Endothelial cell of umbilical vein (primary cell): Measurements from ENCODE around the gene CIDEC. TPM values are rescaled to one million over a fixed set of nuclear protein-coding genes. Genes with fewer than 3 reads are reported as not detected.

Source experiments
- BruUV-seq: library from RNA; stranded (reverse); fragments of 400-500 nt; replicated peaks from 2 replicates; lab custom pipeline; 2021; lab: Mats Ljungman, UMichigan
- CTCF ChIA-PET: fragments of 300-600, 350-600 bp; sonication (Branson Sonifier 250); formaldehyde crosslinking; loops from one replicate; lab custom pipeline; 2021; ENCODE audit warnings: antibody characterized with exemption, inconsistent platforms; lab: Charles Lee
- POLR2A ChIA-PET: fragments of 300-600, 350-600 bp; sonication (Branson Sonifier 250); formaldehyde crosslinking; loops from one replicate; lab custom pipeline; 2021; ENCODE audit warnings: antibody characterized with exemption, inconsistent platforms; lab: Charles Lee
- DNase-seq: peaks from one replicate; pipeline ENCODE4 v3.0.0-alpha.2; 2011; ENCODE audit warnings: low read depth, low spot score
- FAIRE-seq: peaks from 2 replicates; lab custom pipeline; 2011; peaks lifted over from hg19 to GRCh38; lab: Jason Lieb, UNC
- H2AFZ ChIP-seq: 2 replicates; pipeline ENCODE4 v1.6.0; 2012; ENCODE audit warnings: low read depth, low read length, control low read depth, inconsistent platforms
- H3K27ac ChIP-seq: 2 replicates; pipeline ENCODE4 v1.5.1; 2011; ENCODE audit warnings: low read depth, mild to moderate bottlenecking, control low read depth, low read length, moderate library complexity; ENCODE audit not compliant: insufficient read depth
- H3K27me3 ChIP-seq, 2 experiments: 2 replicates each; pipeline versions ENCODE4 v1.6.0 to v1.6.1; 2011; ENCODE audit warnings: low read length in 2 of 2, mixed read lengths in 1 of 2; ENCODE audit not compliant: control insufficient read depth in 2 of 2, insufficient read depth in 2 of 2
- H3K36me3 ChIP-seq, 2 experiments: 2 replicates in 1 of 2; 3 replicates in 1 of 2; pipeline ENCODE4 v1.5.1; 2011; ENCODE audit warnings: low read length in 2 of 2, mild to moderate bottlenecking in 1 of 2, moderate library complexity in 1 of 2; ENCODE audit not compliant: control insufficient read depth in 2 of 2, insufficient read depth in 2 of 2; ENCODE audit errors: extremely low read depth in 1 of 2
- H3K4me1 ChIP-seq: 3 replicates; pipeline ENCODE4 v1.5.1; 2011; ENCODE audit warnings: mild to moderate bottlenecking, low read length; ENCODE audit not compliant: control insufficient read depth, insufficient read depth; ENCODE audit errors: extremely low read depth
- H3K4me2 ChIP-seq: 2 replicates; pipeline ENCODE4 v1.6.1; 2011; ENCODE audit warnings: low read length, control low read depth, mixed read lengths; ENCODE audit not compliant: insufficient read depth
- H3K4me3 ChIP-seq, 3 experiments: fragments of 200-600 bp in 1 of 3; sonication (generic), shearing (Covaris generic) in 1 of 3; replicated peaks in 1 of 3; 2 replicates each; pipeline ENCODE4 v1.5.1; 2011 to 2016; ENCODE audit warnings: control low read depth in 3 of 3, low read length in 3 of 3, mild to moderate bottlenecking in 2 of 3, inconsistent platforms in 1 of 3, low read depth in 1 of 3, moderate library complexity in 1 of 3; ENCODE audit not compliant: insufficient read depth in 1 of 3
- H3K79me2 ChIP-seq: 2 replicates; pipeline ENCODE4 v1.6.0; 2012; ENCODE audit warnings: low read length, inconsistent platforms; ENCODE audit not compliant: control insufficient read depth, insufficient read depth
- H3K9ac ChIP-seq: replicated peaks from 2 replicates; pipeline ENCODE3; 2011; ENCODE audit warnings: low read length, control low read depth; ENCODE audit not compliant: insufficient read depth; ENCODE audit errors: extremely low read depth
- H3K9me1 ChIP-seq: replicated peaks from 3 replicates; pipeline ENCODE4 v1.6.0; 2011; ENCODE audit warnings: mild to moderate bottlenecking, low read length; ENCODE audit not compliant: control insufficient read depth, insufficient read depth; ENCODE audit errors: extremely low read depth
- H3K9me3 ChIP-seq: replicated peaks from 2 replicates; pipeline ENCODE4 v1.5.1; 2012; ENCODE audit warnings: low read length, inconsistent platforms; ENCODE audit not compliant: control insufficient read depth, insufficient read depth
- H4K20me1 ChIP-seq: replicated peaks from 2 replicates; pipeline ENCODE3; 2011; ENCODE audit warnings: mild to moderate bottlenecking, low read length; ENCODE audit not compliant: control insufficient read depth, insufficient read depth; ENCODE audit errors: extremely low read depth
- CTCF ChIP-seq, 2 donors: IDR thresholded peaks; 1 replicate in 1 of 2; 2 replicates in 1 of 2; pipeline ENCODE4 v1.5.1; 2011; ENCODE audit warnings: low read length in 2 of 2, mild to moderate bottlenecking in 2 of 2, moderate library complexity in 2 of 2, control low read depth in 1 of 2, inconsistent platforms in 1 of 2, low read depth in 1 of 2; ENCODE audit not compliant: insufficient read depth in 1 of 2; ENCODE audit errors: extremely low read depth in 1 of 2
- EZH2 ChIP-seq: IDR thresholded peaks from 2 replicates; pipeline ENCODE4 v1.6.1; 2012; ENCODE audit warnings: borderline replicate concordance, low read depth, mild to moderate bottlenecking, moderate library complexity, low read length, inconsistent platforms; ENCODE audit not compliant: severe bottlenecking
- FOS ChIP-seq: IDR thresholded peaks from 2 replicates; pipeline ENCODE4 v1.6.1; 2011; ENCODE audit warnings: mild to moderate bottlenecking, low read length, moderate library complexity, borderline replicate concordance; ENCODE audit not compliant: insufficient read depth
- GATA2 ChIP-seq: IDR thresholded peaks from 2 replicates; pipeline ENCODE4 v1.7.0; 2011; ENCODE audit warnings: low read depth, mild to moderate bottlenecking, moderate library complexity, mixed read lengths, low read length; ENCODE audit not compliant: insufficient read length, insufficient read depth
- JUN ChIP-seq: IDR thresholded peaks from 2 replicates; pipeline ENCODE4 v1.6.1; 2011; ENCODE audit warnings: borderline replicate concordance, low read depth; ENCODE audit not compliant: insufficient read length, insufficient read depth
- MAX ChIP-seq: IDR thresholded peaks from 2 replicates; pipeline ENCODE4 v1.6.1; 2011; ENCODE audit not compliant: insufficient read depth, insufficient read length
- MYC ChIP-seq: IDR thresholded peaks from one replicate; pipeline ENCODE4 v1.6.1; 2011; ENCODE audit warnings: mild to moderate bottlenecking, low read depth, low read length
- POLR2A ChIP-seq: IDR thresholded peaks from 2 replicates; pipeline ENCODE4 v1.6.1; 2012; ENCODE audit warnings: low read depth, mild to moderate bottlenecking, control low read depth, low read length
- POLR2AphosphoS5 ChIP-seq: IDR thresholded peaks from 2 replicates; pipeline ENCODE4 v1.6.1; 2012; ENCODE audit warnings: low read depth, mild to moderate bottlenecking, control low read depth, low read length, moderate library complexity; ENCODE audit not compliant: insufficient read depth
- dilution Hi-C: fragments of 300-500 bp; cut with MboI; formaldehyde crosslinking; loops from one replicate; pipeline ENCODE4 v1.15.0; 2019; ENCODE audit warnings: low sequenced_read_pairs; ENCODE audit not compliant: extremely low pct_ligation_motif_present
- intact Hi-C: fragments of 100-400 bp; cut with micrococcal nuclease; formaldehyde crosslinking; loops from one replicate; pipeline ENCODE4 v1.10.0; 2022
- polyA plus RNA-seq, 4 experiments: library from polyadenylated mRNA; depleted of rRNA in 3 of 4; stranded (reverse) in 3 of 4; unstranded in 1 of 4; fragments of >200 nt; gene quantifications; 2 replicates each; pipeline versions ENCODE4 v1.2.1 to v1.2.3, GENCODE V29; 2011 to 2012; ENCODE audit warnings: missing spikeins in 1 of 4
- total RNA-seq: library from RNA; stranded (reverse); gene quantifications from 2 replicates; pipeline ENCODE4 v1.2.3, GENCODE V29; 2021

Gene CIDEC
- total and polyA plus RNA-seq, 2 donors (not counting 3 experiments of a cell fraction or from before 2014, with no cell fraction given), result 0.14 TPM; not detected in 1

GRCh38 chr3:9831253-9831652, 48.8 kb downstream of the CIDEC start:
- CTCF ChIA-PET, result interaction anchor here (1.0 to 1.6 kb wide), 3 partner anchors 12 to 115 kb away, joined by 3 read pairs; no protein-coding TSS in a partner anchor
- peaks cover 0 to 17% of the 10 kb centered on the region in 2 experiments for H3K36me3 ChIP-seq
- no peak overlapping the region for H3K9ac ChIP-seq
- no peak overlapping the region for H3K4me3 ChIP-seq
- no peak for DNase-seq
- BruUV-seq, result no TSS peak
- H3K4me1 ChIP-seq, result no peaks in the 10 kb centered on the region
- intact Hi-C loops, result no loop called here
- no peaks in the 10 kb centered on the region for H3K9me3 ChIP-seq
- H3K79me2 ChIP-seq, result no peaks in the 10 kb centered on the region
- no peaks in the 10 kb centered on the region for H4K20me1 ChIP-seq
- H3K27me3 ChIP-seq, result no peaks in the 10 kb centered on the region
- no peaks in the 10 kb centered on the region for H3K9me1 ChIP-seq
- dilution Hi-C loops, result no loop called here
- H3K27ac ChIP-seq, result no peak overlapping the region
- FAIRE-seq, result no peak
- H3K4me2 ChIP-seq, result no peak overlapping the region
- no peak for TF ChIP-seq POLR2A
- no peak for TF ChIP-seq MYC
- no peak for TF ChIP-seq MAX
- no peak for TF ChIP-seq POLR2AphosphoS5
- TF ChIP-seq GATA2, result no peak
- no peak for TF ChIP-seq FOS
- TF ChIP-seq JUN, result no peak
- TF ChIP-seq EZH2, result no peak
- TF ChIP-seq CTCF (IDR thresholded peaks at IDR 0.05; ENCODE audit: extremely low read depth in 1 of 2, insufficient read depth in 1 of 2, low read depth in 1 of 2, low read length in 2 of 2), result no peak
- H2AFZ ChIP-seq, result no peak overlapping the region
- POLR2A ChIA-PET, result no interaction called here
